A673 (cell line): ENCODE results near the gene TRPV5.

Experiments
- EZH2 ChIP-seq: fragments of 200-600 bp; sonication (generic); IDR thresholded peaks from 2 replicates; pipeline ENCODE4 v1.6.1; 2017; ENCODE audit warnings: borderline replicate concordance, low read depth, mild to moderate bottlenecking, mixed read lengths, antibody characterized with exemption, low read length; ENCODE audit not compliant: poor library complexity, severe bottlenecking
- TF ChIP-seq, protein P1 (sequence below): fragments of 300-800, 200-600 bp; sonication (generic); conservative IDR thresholded peaks from 2 replicates; pipeline ENCODE4 v1.5.1; 2017; ENCODE audit warnings: low read depth, mild to moderate bottlenecking, antibody characterized with exemption, low read length, moderate library complexity, mixed read lengths

GRCh38 chr7:142943706-142944268, 10.2 kb upstream of the TRPV5 start:
- TF ChIP-seq EZH2 = no peak
- TF ChIP-seq, protein P1, sequence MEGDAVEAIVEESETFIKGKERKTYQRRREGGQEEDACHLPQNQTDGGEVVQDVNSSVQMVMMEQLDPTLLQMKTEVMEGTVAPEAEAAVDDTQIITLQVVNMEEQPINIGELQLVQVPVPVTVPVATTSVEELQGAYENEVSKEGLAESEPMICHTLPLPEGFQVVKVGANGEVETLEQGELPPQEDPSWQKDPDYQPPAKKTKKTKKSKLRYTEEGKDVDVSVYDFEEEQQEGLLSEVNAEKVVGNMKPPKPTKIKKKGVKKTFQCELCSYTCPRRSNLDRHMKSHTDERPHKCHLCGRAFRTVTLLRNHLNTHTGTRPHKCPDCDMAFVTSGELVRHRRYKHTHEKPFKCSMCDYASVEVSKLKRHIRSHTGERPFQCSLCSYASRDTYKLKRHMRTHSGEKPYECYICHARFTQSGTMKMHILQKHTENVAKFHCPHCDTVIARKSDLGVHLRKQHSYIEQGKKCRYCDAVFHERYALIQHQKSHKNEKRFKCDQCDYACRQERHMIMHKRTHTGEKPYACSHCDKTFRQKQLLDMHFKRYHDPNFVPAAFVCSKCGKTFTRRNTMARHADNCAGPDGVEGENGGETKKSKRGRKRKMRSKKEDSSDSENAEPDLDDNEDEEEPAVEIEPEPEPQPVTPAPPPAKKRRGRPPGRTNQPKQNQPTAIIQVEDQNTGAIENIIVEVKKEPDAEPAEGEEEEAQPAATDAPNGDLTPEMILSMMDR = no peak
